GM23338 (cell line): Measurements from ENCODE around the gene ZNF488. TPM values are rescaled to one million over a fixed set of nuclear protein-coding genes. Genes with fewer than 3 reads are reported as not detected.

ENCODE experiments used
- ATAC-seq: fragments of 200-7000 bp; cut with Tn5 transposase; 3 replicates; pipeline ENCODE4 v1.9.1; 2020
- DNase-seq: peaks from one replicate; pipeline ENCODE4 v3.0.0-alpha.2; 2015; ENCODE audit warnings: low spot score
- H2AFZ ChIP-seq: fragments of 200-600 bp; sonication (generic); 2 replicates; pipeline ENCODE4 v1.8.0; 2016; ENCODE audit warnings: antibody characterized with exemption, mild to moderate bottlenecking, moderate library complexity
- H3F3A ChIP-seq: fragments of 200-600 bp; sonication (generic); replicated peaks from 2 replicates; pipeline ENCODE4 v1.8.0; 2017; ENCODE audit warnings: antibody characterized with exemption, mixed run types, low read depth
- H3K27ac ChIP-seq: fragments of 200-600 bp; sonication (generic); 2 replicates; pipeline ENCODE4 v1.6.1; 2016; ENCODE audit warnings: low read depth
- H3K27me3 ChIP-seq: fragments of 200-600 bp; sonication (generic); 2 replicates; pipeline ENCODE4 v1.8.0; 2016; ENCODE audit warnings: mild to moderate bottlenecking, mixed run types, moderate library complexity; ENCODE audit not compliant: insufficient read depth
- H3K36me3 ChIP-seq: fragments of 200-600 bp; sonication (generic); 2 replicates; pipeline ENCODE4 v1.8.0; 2016; ENCODE audit warnings: mild to moderate bottlenecking; ENCODE audit not compliant: insufficient read depth
- H3K4me1 ChIP-seq: fragments of 200-600 bp; sonication (generic); 2 replicates; pipeline ENCODE4 v1.8.0; 2016; ENCODE audit warnings: mild to moderate bottlenecking, moderate library complexity; ENCODE audit not compliant: insufficient read depth
- H3K4me2 ChIP-seq: fragments of 200-600 bp; sonication (generic); 2 replicates; pipeline ENCODE4 v1.7.1; 2017; ENCODE audit warnings: mixed run types
- H3K4me3 ChIP-seq: fragments of 200-600 bp; sonication (generic); 2 replicates; pipeline ENCODE4 v1.6.1; 2016; ENCODE audit warnings: mixed run types
- H3K79me2 ChIP-seq: fragments of 200-600 bp; sonication (generic); replicated peaks from 2 replicates; pipeline ENCODE4 v1.8.0; 2017; ENCODE audit warnings: mild to moderate bottlenecking; ENCODE audit not compliant: insufficient read depth
- H3K9me2 ChIP-seq: fragments of 200-600 bp; sonication (generic); 2 replicates; pipeline ENCODE4 v1.8.0; 2017; ENCODE audit not compliant: insufficient read depth
- H4K20me1 ChIP-seq: fragments of 200-600 bp; sonication (generic); replicated peaks from 2 replicates; pipeline ENCODE4 v1.8.0; 2017; ENCODE audit warnings: mild to moderate bottlenecking; ENCODE audit not compliant: insufficient read depth
- H3K27ac Mint-ChIP-seq: 2 replicates; pipeline ENCODE4 v1.8.0; 2020; ENCODE audit warnings: inconsistent platforms, mild to moderate bottlenecking, moderate library complexity, mixed read lengths
- H3K27me3 Mint-ChIP-seq: 3 replicates; pipeline ENCODE4 v1.8.0; 2022; ENCODE audit warnings: low read depth, mild to moderate bottlenecking, moderate library complexity, mixed read lengths, inconsistent platforms; ENCODE audit not compliant: insufficient read depth, poor library complexity
- H3K36me3 Mint-ChIP-seq: 3 replicates; pipeline ENCODE4 v1.8.0; 2021; ENCODE audit warnings: low read depth, mild to moderate bottlenecking, inconsistent platforms, moderate library complexity, mixed read lengths
- H3K4me1 Mint-ChIP-seq: 3 replicates; pipeline ENCODE4 v1.8.0; 2020; ENCODE audit warnings: mild to moderate bottlenecking, inconsistent platforms, mixed read lengths
- H3K4me3 Mint-ChIP-seq: 3 replicates; pipeline ENCODE4 v1.8.0; 2021; ENCODE audit warnings: moderate library complexity, mild to moderate bottlenecking, inconsistent platforms, mixed read lengths
- H3K9me3 Mint-ChIP-seq: 3 replicates; pipeline ENCODE4 v1.8.0; 2020; ENCODE audit warnings: moderate library complexity, mild to moderate bottlenecking, inconsistent platforms, mixed read lengths
- CREB1 ChIP-seq: fragments of 250-450 bp; sonication (Bioruptor Pico); IDR thresholded peaks from 2 replicates; pipeline ENCODE4 v1.5.0; 2020; ENCODE audit warnings: low read depth, mild to moderate bottlenecking, moderate library complexity
- CTCF ChIP-seq, 2 experiments: fragments of 200-600 bp in 1 of 2; sonication (generic) in 1 of 2; conservative IDR thresholded peaks; 2 replicates each; pipeline versions ENCODE4 v1.5.1 to v1.6.1; 2016 to 2017; ENCODE audit warnings: antibody characterized with exemption in 2 of 2, low read depth in 2 of 2, mild to moderate bottlenecking in 2 of 2, moderate library complexity in 1 of 2
- ETS1 ChIP-seq: IDR thresholded peaks from 2 replicates; pipeline ENCODE4 v1.6.1; 2016; ENCODE audit warnings: antibody characterized with exemption
- EZH2 ChIP-seq: fragments of 200-600 bp; sonication (generic); IDR thresholded peaks from one replicate; pipeline ENCODE4 v1.8.0; 2017; ENCODE audit warnings: antibody characterized with exemption, mild to moderate bottlenecking, low read depth; ENCODE audit not compliant: unreplicated experiment
- EZH2phosphoT487 ChIP-seq: fragments of 200-600 bp; sonication (generic); IDR thresholded peaks from one replicate; pipeline ENCODE4 v1.8.1; 2018; ENCODE audit warnings: antibody characterized with exemption; ENCODE audit not compliant: unreplicated experiment
- JUNB ChIP-seq: IDR thresholded peaks from one replicate; pipeline ENCODE4 v1.6.1; 2016; ENCODE audit warnings: antibody characterized with exemption; ENCODE audit not compliant: unreplicated experiment
- NANOG ChIP-seq: IDR thresholded peaks from 2 replicates; pipeline ENCODE4 v1.6.1; 2016; ENCODE audit warnings: antibody characterized with exemption, borderline replicate concordance
- POLR2AphosphoS5 ChIP-seq: IDR thresholded peaks from 2 replicates; pipeline ENCODE4 v1.6.1; 2016; ENCODE audit warnings: antibody characterized with exemption, low read depth
- REST ChIP-seq: IDR thresholded peaks from one replicate; pipeline ENCODE4 v1.6.1; 2018; ENCODE audit warnings: antibody characterized with exemption; ENCODE audit not compliant: unreplicated experiment
- STAT1 ChIP-seq: IDR thresholded peaks from one replicate; pipeline ENCODE4 v1.6.1; 2016; ENCODE audit warnings: antibody characterized with exemption; ENCODE audit not compliant: unreplicated experiment
- ZNF114 ChIP-seq: fragments of 250-450 bp; sonication (Bioruptor Pico); IDR thresholded peaks from 2 replicates; pipeline ENCODE4 v1.5.0; 2020; ENCODE audit warnings: mild to moderate bottlenecking, moderate library complexity
- ZNF331 ChIP-seq: fragments of 250-450 bp; sonication (Bioruptor Pico); IDR thresholded peaks from 2 replicates; pipeline ENCODE4 v1.5.0; 2020; ENCODE audit warnings: low read depth, mild to moderate bottlenecking, moderate library complexity
- ZNF462 ChIP-seq: fragments of 250-450 bp; sonication (Bioruptor Pico); IDR thresholded peaks from 2 replicates; pipeline ENCODE4 v1.5.0; 2020; ENCODE audit warnings: mild to moderate bottlenecking, moderate library complexity
- polyA plus RNA-seq: library from polyadenylated mRNA; unstranded; fragments of >200 nt; fragmentation: Nextera tagmentation; extraction: Ambion mirVana; gene quantifications from 2 replicates; pipeline ENCODE4 v1.2.1, GENCODE V29; 2016
- total RNA-seq: library from RNA; depleted of rRNA; stranded (reverse); fragments of >200 nt; shearing (Covaris generic); gene quantifications from 2 replicates; pipeline ENCODE4 v1.2.3, GENCODE V29; 2014

ZNF488 gene
- total and polyA plus RNA-seq, 2 experiments from 2014 or later, result 2.5 to 5.2 TPM

- DNase-seq (no peak), ATAC-seq (no peak; the same call in 1 of the 3 replicates)
- H3K27ac Mint-ChIP-seq, result no peak overlapping the region
- no peaks in the 10 kb centered on the region for H3K27me3 Mint-ChIP-seq
- Histone ChIP-seq H3K4me2 (no peak overlapping the region), H3F3A (no peaks in the 10 kb centered on the region), H3K4me3 (no peak overlapping the region), H3K27me3 (no peaks in the 10 kb centered on the region), H3K79me2 (no peaks in the 10 kb centered on the region), H3K27ac (no peak overlapping the region), H3K4me1 (no peaks in the 10 kb centered on the region), H4K20me1 (no peaks in the 10 kb centered on the region), H3K9me2 (no peaks in the 10 kb centered on the region), H3K36me3 (no peaks in the 10 kb centered on the region), H2AFZ (no peak overlapping the region)
- peaks cover 1% of the 10 kb centered on the region; the same call in 2 of the 3 replicates for H3K4me1 Mint-ChIP-seq
- no peaks in the 10 kb centered on the region for H3K36me3 Mint-ChIP-seq
- H3K9me3 Mint-ChIP-seq, result no peaks in the 10 kb centered on the region; the same call in 2 of the 3 replicates
- no peak overlapping the region for H3K4me3 Mint-ChIP-seq
- no peak for TF ChIP-seq EZH2
- no peak for TF ChIP-seq STAT1
- TF ChIP-seq NANOG, result no peak
- no peak for TF ChIP-seq ZNF331 (CRISPR knock-in tag)
- no peak for TF ChIP-seq ETS1
- TF ChIP-seq CTCF (conservative IDR thresholded peaks at IDR 0.05; ENCODE audit: low read depth in 2 of 2), result no peak
- no peak for TF ChIP-seq POLR2AphosphoS5
- no peak for TF ChIP-seq ZNF462
- TF ChIP-seq JUNB, result no peak
- no peak for TF ChIP-seq CREB1
- no peak for TF ChIP-seq ZNF114 (CRISPR knock-in tag)
- no peak for TF ChIP-seq EZH2phosphoT487
- TF ChIP-seq REST, result no peak
Measured at GRCh38 chr10:47409171-47409865, 25.2 kb upstream of the ZNF488 start.
